NCI-H1417 treated with DMSO at 0.1 percent for 48 hours (cell line): ENCODE data around the gene TSHZ2.
"Not testable (repeated sequence)": the region's sequence is repeated elsewhere in the genome, so short reads cannot be mapped to it uniquely, and the experiment has no call there.

Experiments
- DNase-seq: peaks from one replicate; lab custom pipeline; 2025; lab: John Stamatoyannopoulos, UW

Gene TSHZ2

DNA sequence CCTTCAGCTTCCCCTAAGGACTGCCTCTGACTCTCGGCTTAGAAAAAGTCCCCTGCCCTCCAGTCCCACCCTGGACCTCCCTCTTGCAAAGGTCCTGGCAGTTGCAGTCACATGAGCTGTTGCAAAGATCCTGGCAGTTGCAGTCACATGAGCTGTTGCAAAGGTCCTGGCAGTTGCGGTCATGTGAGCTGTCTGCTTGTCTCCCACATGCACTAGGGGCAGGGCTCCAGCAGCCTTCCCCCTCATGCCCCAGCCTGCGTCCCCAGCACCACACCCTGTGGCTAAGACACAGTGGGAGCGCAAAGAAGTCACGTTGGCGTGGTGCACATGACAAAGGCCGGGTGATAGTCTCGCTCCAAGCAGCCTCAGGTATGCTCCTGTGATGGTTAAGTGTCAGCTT lies 538.5 kb downstream of the TSHZ2 start:
- no peak for DNase-seq

DNA sequence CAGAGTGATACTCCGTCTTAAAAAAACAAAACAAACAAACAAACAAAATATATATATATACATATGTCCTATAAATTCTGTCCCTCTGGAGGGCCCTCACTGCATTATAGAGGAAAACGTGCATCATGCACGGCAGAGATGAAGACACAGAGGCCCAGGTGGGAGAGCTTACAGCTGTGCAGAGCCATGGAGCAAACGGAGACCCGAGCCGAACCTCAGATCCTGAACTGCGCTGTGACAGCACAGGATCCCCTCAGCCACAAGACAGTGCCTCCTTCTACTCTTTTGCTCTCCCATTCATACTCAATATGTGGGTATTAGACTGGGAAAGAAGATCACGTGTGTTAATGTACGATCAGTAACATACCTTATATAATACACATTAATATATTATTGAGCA lies 539.9 kb downstream of the TSHZ2 start:
- no peak for DNase-seq

DNA sequence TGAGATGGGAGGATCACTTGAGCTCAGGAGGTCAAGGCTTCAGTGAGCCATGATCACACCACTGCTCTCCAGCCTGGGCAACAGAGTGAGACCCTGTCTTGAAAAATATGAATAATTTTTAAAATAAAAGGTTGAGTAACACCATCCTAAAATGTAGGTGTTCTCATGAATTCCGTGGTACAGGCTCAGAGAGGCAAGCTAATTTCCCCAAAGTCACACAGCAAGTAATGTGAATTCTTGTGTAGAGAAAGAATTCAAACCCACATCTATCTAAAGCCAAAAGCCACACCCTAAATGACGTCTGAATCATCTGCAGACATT lies 541.0 kb downstream of the TSHZ2 start:
- DNase-seq, result no peak

DNA sequence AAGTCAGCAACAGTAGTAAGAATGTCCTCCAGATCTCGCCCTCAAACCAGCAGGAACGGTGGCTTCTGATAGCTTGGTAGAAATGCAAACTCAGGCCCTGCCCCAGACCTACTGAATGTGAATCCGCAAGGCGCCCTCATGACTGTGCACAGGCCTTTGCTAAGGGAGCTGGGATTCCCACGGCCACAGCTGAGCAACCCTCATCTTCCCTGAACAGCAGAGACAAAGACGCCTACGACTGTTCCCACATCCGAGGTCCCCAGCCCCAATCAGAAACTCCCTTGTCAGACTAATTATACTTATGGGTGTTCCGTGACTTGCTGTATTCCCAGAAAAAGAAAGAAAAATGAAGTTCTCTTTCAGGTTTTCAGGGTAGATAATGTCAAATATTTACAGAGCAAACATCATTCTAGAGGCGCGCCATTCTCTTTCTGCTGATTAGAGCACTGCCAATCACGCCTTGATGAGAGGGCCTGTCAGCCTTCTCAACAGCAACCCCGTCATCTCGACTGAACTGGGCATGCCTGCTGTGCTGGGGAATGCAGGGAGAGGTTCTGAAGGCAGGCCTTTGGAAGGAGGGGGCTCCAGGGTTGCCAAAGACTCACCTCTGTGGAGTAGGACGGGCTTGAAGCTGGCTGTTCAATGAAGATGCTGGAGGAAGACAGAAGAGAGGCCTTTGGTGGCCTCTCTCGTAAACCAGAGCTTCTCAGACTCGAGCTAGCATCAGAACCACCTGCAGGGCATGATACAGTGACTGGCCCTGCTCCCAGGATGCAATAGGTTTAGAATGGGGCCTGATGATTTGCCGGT lies 541.5 kb downstream of the TSHZ2 start:
- no peak for DNase-seq

DNA sequence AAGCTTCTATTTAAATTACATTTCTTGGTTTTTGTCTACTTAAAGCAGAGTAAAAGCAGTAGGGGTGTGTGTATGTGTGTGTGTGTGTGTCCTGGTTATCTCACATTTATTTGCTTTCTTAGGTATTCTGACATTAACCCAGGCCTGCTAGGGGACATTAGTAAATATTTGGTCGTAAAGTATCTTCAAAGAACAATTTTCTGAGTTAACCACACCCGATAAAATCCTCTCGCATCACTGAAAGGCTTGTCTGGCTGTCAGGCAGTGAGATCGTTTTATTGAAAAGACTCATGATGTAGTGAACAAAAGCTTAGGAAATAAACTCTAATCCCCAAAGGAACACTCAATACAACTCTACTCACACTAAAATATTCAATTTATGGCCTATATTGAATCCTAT lies 543.6 kb downstream of the TSHZ2 start:
- no peak for DNase-seq

DNA sequence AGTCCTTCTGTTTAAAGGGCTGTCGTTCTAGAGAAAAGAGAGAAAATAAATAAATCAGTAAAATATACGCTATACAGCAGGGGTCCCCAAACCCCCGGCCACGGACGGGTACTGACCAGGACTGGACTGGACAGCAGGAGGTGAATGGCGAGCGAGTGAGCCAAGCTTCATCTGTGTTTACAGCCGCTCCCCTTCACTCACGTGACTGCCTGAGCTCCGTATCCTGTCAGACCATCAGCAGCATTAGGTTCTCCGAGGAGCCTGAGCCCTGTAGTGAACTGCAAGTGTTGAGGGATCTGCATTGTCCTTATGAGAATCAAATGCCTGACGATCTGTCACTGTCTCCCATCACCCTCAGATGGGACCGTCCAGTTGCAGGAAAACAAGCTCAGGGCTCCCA lies 545.0 kb downstream of the TSHZ2 start:
- no peak for DNase-seq

DNA sequence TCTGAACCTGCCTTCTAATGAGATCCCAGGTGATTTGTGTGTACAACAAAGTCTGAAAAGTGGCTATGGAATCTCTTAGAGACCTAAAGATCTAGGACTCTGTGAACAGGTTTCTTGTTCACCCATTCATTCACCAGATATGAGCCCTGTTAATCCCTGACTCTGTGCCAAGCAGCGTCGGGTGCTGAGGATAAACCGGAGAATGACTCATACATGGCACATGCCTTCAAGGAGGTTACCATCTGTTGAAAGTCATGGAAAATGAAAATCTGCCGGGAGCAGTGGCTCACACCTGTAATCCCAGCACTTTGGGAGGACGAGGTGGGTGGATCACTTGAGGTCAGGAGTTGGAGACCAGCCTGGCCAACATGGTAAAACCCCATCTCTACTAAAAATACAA lies 549.3 kb downstream of the TSHZ2 start:
- DNase-seq, result not testable (repeated sequence)

DNA sequence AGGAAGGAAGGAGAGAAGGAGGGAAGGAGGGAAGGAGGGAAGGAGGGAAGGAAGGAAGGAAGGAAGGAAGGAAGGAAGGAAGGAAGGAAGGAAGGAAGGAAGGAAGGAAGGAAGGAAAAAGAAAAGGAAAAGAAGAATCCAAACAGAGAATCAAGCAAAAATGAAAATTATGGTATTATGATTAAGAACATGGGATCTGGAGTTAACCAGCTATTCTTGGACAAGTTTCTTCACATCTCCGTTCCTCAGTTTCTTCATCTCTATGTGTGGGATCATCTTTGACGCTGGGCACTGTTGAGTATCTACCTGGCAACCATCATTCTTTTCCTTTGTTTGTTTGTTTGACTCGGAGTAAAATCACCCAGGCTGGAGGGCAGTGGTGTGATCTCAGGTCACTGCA lies 549.9 kb downstream of the TSHZ2 start:
- DNase-seq, result no peak

DNA sequence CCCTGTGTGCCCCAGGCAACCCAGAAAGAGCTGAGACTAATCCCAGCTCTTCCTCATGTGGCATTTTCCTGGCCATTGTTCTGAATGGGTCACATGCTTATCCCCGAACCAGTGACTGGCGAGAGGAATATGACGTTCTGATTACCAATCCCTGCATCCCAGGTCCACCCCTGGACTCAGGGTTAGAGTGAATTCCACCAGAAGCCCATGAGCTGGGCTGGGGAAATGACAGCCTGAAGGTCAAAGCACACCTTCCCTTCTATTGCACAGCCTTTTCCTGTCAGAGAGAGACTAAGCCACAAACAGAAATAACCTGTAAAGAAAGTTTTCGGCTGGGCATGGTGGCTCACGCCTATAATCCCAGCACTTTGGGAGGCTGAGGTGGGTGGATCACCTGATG lies 550.5 kb downstream of the TSHZ2 start:
- no peak for DNase-seq

DNA sequence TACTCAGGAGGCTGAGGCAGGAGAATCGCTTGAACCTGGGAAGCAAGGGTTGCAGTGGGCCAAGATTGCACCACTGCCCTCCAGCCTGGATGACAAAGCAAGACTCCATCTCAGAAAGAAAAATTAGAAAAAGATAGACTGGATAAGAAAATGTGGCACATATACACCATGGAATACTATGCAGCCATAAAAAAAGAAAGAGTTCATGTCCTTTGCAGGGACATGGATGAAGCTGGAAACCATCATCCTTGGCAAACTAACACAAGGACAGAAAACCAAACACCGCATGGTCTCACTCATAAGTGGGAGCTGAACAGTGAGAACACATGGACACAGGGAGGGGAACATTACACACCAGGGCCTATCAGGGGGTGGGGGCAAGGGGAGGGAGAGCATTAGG lies 551.5 kb downstream of the TSHZ2 start:
- DNase-seq, result not testable (repeated sequence)

DNA sequence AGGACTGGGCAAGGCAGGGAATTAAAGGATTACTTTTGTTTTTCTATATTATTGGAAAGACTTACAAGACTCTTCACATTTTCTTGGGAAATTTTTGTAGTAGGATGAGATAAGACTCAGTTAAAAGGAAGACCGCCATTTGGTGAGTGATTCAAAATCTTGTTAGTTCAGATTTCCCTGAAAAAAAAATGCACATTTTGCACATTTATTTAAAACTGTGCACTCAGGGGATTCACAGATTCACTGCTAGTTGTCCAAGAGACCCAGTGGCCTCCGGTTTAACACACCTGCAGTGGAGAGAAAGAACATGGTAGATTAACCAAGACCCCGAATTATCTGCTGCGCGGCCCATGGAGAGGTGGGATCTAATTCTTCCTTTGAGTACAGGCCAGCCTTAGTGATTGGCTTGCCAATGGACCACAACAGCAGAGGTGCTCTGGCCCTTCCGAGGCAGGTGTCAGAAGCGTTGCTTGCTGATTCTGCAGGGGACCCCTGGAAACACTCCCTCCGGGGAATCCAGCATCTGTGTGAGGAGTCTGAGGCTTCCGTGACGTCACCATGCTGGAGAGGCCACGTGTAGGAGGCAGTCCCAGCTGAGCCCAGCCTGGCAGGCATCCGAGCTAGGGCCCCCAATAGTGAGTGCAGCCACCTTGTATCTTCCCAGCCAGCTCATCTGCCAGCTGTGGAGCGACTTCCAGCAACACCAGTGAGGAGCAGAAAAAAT lies 552.6 kb downstream of the TSHZ2 start:
- DNase-seq, result no peak

DNA sequence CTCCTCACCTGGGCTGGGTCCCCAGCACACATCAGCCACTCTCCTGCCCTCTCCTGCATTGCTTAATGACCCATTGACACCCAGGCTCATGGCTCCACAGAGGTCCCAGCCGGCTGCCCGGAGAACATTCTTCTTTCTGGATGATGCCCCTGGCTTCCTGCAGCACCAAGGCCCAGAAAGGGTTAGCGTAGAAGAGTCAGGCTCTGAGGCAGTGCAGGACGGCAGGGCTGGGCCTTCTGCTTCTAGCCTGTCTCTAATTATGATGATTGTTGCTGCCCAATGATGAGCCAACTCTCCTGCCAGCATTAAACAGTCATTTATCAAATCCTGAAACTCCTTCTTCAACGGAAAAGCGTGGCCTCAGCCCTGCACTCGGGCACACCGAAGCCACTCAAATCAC lies 555.0 kb downstream of the TSHZ2 start:
- no peak for DNase-seq

DNA sequence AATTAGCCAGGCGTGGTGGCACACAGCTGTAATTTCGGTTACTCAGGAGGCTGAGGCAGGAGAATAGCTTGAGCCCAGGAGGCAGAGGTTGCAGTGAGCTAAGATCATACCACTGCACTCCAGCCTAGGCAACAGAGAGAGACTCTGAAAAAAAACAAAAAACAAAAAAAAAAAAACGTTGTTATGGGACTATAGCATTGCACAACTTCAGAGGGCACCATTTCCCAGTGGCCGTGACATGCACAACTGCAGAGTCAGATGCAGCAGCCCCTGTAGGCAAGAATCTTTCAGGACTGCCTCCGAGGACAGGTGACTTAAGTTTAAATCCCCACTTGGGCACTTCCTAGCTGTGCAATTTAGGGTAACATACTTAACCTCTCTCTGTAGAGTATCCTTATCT lies 557.5 kb downstream of the TSHZ2 start:
- no peak for DNase-seq

DNA sequence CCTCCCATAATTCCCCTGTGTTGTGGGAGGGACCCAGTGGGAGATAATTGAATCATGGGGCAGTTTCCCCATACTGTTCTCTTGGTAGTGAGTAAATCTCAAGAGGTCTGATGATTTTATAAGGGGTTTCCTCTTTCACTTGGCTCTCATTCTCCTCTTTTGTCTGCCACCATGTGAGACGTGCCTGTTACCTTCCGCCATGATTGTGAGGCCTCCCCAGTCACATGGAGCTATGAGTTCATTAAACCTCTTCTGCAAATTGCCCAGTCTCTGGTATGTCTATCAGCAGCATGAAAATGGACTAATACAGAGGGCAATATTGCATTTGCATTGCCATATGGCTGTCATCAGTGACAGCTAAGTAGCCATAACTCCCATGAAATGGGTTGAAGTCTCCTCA lies 558.3 kb downstream of the TSHZ2 start:
- DNase-seq, result no peak

DNA sequence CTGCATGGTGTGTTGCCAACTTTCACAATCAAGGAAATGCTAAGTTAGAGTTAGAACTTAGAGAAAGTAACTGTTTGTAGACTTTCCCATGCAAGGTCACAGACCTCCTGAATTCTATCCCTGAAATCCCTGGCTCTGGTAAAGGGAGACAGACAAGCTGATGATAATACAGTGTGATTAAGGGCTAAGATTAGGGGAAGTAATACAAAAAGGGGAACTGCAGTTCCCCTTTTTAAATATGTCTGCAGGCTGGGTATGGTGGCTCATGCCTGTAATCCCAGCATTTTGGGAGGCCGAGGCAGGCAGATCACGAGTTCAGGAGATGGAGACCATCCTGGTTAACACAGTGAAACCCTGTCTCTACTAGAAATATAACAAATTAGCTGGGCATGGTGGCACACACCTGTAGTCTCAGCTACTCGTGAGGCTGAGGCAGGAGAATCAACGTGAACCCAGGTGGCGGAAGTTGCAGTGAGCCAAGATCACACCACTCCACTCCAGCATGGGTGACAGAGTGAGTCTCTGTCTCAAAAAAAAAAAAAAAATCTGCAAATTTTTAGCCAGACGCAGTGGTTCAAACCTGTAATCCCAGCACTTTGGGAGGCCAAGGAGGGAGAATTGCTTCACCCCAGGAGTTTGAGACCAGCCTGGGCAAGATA lies 560.6 kb downstream of the TSHZ2 start:
- DNase-seq, result not testable (repeated sequence)

DNA sequence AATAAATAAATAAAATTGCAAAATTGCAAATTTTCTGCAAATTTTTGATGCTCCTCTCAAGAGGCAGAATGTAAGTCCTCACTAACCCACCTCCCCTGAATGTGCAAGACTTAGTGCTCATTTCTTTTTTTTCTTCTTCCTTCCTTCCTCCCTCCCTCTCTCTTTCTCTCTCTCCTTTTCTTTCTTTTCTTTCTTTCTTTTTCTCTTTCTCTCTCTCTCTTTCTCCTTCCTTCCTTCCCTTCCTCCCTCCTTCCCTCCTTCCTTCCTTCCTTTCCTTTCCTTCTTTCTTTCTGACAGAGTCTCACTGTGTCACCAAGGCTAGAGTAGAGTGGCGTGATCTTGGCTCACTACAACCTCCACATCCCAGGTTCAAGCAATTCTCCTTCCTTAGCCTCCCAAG lies 561.3 kb downstream of the TSHZ2 start:
- DNase-seq, result no peak

DNA sequence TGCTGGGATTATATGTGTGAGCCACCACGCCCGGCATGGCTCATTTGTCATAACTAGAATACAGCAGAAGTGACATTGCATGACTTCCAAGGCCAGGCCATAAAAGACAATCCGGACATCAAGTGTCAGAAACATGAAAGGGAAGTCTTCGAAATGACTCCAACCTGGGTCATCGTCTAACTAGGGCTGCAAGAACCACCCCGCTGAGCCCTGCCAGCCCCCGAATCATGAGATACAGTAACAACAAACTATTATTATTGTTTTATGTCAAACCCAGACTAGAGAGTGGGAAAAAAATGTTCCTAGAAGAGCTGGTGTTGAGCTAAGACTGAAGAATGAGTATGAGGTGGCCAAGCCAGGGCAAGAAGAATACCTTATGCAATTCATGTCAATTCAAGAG lies 561.9 kb downstream of the TSHZ2 start:
- no peak for DNase-seq

DNA sequence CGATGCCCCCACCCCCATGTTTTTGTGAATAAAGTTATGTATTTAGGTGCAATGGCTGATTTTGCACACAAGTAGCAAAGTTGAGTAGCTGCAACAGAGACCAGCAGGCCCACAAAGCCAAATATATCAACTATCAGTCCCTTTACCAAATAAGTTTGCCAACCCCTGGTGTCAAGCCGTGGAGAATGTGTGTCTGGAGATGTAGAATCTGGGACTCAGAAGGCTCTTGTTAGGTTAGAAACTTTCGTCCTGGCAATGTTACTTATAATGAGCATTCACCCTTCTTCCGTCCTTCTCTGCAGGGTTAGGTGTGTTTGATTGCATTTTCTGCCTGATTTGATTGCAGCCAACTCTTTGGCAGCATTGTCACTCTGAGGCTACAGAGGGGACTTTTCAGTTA lies 563.7 kb downstream of the TSHZ2 start:
- DNase-seq, result no peak

DNA sequence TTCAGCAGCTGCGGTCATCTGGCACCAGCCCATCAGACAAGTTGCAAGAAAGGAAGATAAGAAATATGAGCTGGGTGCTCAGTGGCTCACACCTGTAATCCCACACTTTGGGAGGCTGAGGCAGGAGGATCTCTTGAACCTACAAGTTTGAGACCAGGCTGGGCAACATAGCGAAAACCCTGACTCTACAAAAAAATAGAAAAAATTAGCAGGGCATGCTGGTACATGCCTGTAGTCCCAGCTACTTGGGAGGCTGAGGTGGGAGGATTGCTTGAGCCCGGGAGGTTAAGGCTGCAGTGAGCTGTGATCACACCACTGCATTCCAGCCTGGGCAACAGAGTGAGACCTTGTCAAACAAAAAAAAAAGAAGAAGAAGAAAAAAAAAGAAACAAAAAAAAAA lies 564.2 kb downstream of the TSHZ2 start:
- DNase-seq, result not testable (repeated sequence)

DNA sequence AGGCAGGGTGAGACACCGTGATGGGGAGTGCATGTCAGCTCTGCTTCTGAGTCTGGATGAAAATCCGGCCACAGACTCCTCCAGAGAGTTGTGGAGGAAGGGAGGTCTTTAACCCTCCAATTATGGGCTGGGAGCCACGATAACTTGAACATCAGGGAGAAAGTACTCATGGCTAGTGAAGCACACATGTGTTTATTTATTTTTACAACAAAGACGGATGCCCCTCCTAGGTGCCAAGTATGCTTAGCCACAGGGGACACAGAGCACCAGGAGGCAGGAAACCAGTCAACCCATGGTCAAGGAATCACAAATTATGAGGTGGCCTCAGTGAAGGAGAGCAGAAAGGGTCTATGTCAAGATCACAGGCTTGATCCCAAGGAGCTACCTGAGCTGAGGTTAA lies 567.4 kb downstream of the TSHZ2 start:
- DNase-seq, result no peak
